Femur (tissue), 1 donor: ENCODE measurements around the gene CBLN3.

Experiments
- DNase-seq: peaks from one replicate; pipeline ENCODE4 v3.0.0-alpha.2; 2017

Gene CBLN3

DNA sequence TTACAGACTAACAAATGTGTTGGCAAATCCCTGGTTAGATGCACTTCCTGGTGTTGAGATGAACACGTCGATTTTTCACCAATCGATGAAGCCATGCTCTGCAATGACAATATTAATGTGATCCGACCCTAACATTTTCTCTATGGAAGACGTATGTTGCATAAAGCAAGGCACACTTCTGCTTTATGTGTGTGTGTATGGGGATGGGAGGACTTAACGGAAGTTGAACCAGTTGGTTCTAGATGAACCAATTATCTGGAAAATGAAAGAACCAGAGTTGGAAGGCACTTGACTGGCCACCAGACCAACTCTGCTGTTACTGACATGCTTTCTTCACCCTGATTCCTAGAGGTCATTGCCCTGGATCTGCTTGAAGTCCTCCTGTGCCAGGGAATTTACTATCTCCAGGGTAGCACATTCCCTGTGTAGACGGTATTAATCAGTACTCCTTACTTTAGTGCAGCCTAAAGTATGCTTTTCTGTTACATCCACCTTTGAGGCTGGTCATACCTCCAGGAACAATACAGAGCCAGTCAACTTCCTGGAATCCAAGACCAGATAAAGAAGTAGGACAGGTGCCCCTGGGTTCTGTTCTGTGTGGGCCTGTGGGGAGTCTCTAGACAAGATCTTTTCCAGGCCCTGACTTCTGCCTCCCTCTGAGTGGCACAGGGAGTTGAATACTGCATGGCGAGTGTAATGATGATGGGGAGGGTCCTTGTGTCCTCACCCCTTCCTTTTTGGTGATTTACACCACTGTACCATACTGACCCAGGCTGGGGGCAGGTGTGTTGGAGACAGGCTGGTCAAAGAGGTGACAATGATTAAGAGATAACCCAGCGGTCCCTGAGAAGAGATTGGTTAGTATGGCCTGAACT lies 9.0 kb upstream of the CBLN3 start:
- no peak for DNase-seq

DNA sequence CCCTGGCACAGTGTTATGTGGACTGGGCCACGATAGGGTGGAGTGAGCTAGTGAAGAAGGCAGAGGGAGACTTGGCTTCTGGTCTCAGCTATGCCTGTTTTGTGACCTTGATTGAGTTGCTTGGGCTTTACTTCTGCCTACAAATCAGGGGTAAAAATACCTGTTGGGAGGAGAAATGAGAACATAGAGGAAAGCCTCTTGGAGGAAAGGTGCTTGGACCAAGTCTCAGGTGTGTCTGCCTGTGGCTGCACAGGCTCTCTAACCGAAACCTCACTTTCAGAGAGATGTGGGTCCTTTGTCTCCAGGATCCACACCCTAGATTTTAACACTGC lies 8.2 kb upstream of the CBLN3 start:
- DNase-seq = no peak

DNA sequence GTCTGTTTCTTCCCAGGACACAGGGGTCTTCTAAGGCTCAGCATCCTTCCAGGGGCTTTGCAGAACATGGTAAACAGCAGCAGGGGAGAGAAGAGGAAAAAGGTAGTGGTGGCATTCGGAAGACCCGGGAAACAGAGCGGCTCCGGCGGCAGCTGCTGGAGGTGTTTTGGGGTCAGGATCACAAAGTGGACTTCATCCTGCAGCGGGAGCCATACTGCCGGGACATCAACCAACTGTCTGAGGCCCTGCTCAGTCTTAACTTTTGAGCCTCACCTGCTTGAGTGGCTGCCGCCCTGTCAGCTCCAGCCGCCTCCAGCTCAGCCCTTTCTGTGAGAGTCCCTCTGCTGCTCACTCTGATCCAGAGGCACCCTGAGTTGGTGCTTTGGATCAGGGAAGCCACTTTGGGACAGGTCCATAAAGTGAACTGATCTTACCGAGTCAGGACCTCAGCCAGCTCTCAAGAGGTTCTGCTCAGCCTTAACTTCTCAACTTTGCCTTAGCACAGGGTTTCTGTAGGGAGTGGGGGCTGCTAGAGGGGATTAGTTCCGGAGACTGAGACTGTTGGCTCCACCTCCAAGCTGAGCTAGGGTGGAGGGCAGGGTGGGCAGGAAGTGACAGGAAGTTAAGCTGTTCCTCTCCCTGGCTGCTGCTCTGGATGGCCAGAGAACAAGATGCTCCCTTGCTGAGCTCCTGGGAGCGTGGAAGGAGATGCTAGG lies 7.7 kb upstream of the CBLN3 start:
- no peak for DNase-seq

DNA sequence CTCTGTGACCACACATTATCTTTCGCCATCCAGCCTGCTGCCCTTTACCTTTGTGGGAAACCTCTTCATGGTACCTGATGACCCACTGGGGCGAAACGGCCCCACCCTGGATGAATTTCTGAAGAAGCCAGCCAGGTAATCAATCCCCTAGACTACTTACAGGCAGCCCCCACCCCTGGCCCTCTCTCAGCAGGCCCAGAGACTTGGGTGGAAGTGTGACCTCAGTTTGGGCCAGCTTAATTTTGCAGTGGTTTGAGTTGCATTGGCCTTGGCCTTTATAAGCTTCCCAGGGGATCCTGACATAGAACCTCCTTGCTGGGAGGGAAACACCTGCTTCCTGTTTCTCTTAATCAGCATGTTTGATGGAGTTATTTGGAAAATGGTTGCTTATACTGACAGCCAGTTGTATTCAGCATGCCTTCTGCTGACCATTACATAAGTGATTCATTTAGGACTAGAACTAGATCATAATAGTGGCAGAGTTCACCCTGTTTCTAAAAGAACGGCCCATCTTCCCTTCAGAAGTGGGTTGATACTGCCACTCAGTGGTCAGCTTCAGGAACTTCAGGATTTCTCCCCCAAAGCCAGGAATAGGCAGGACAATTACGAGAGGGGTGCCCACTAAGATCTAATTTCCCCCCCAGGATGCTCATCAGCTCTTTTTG lies 7.0 kb upstream of the CBLN3 start:
- DNase-seq = peak; percentile 56

DNA sequence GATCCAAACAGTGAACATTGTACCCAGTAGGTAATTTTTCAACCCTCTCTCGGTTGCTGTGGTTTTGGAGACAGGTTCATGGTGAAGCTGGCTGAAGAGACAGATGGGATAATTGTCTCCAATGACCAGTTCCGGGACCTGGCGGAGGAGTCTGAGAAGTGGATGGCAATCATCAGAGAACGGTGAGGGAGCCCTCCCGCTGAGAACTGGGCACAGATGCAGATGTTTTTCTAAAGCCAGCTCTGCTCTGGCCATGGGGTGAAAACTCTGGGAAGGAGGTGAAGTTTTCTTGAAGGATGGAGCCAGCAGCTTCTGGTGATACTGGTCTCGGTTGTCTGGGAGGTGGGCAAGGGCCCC lies 6.5 kb upstream of the CBLN3 start:
- DNase-seq = no peak

DNA sequence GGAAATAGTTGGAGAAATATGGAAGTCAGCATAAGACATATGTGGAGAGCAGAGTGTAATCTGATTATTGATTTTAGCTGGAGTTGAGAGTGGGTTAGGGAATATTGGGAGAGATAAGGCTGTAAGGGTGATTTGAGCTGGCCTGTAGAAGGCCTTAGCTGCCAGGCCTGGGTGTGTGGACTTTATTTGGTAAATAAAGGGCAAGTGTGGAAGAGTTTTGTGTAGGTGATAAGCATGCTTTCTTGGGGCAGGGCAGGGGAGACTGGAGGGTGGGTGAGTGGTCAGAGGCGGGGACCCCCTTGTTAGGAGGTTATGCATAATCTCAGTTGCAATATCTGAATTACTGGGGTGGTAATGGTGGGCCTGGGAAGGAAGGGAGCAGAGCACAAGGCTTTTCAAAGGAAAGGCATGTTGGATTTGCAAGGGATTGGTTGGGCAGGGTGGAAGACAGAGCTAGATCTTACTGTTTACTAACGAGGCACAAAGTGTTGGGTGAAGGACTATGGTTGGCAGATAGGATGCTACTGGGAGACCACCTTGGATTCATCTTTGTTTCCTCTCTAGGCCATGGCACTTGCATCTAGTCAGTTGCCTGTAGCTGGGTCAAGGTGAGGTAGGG lies 5.8 kb upstream of the CBLN3 start:
- DNase-seq = no peak

DNA sequence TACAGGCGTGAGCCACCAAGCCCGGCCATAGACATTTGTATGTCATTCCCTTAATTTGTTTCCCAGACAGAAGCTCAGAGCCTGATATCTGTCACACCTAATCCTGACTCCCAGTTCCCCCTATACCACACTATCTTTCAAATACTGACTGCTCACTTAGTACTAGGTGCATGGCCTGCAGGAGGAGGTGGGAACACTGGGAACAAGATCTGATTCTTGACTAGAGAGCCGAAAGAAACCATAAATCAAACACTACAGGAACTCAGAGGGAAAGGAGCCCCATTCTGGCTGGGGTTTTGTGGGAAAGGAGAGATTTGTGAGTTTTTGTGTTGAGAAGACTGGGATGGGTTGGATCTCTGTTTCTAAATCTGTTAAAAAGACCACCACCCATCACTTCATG lies 5.2 kb upstream of the CBLN3 start:
- no peak for DNase-seq

DNA sequence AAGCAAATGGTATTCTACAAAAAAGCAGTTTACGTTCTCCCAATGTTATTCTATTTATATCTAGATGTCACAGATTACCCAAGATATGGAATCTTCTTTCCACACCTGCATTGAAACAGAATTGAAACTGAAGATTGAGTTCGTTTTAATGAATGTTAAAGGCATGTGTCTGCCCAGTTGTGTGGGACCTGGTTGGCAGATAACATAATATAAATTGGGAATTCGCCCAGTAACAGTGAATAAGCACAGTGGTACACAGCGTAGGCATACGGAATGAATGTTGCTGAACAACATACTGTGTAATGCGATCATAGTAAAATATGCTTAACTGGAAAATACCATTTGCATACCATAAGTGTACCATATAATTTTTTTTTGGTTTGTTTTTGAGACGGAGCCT lies 4.6 kb upstream of the CBLN3 start:
- no peak for DNase-seq

DNA sequence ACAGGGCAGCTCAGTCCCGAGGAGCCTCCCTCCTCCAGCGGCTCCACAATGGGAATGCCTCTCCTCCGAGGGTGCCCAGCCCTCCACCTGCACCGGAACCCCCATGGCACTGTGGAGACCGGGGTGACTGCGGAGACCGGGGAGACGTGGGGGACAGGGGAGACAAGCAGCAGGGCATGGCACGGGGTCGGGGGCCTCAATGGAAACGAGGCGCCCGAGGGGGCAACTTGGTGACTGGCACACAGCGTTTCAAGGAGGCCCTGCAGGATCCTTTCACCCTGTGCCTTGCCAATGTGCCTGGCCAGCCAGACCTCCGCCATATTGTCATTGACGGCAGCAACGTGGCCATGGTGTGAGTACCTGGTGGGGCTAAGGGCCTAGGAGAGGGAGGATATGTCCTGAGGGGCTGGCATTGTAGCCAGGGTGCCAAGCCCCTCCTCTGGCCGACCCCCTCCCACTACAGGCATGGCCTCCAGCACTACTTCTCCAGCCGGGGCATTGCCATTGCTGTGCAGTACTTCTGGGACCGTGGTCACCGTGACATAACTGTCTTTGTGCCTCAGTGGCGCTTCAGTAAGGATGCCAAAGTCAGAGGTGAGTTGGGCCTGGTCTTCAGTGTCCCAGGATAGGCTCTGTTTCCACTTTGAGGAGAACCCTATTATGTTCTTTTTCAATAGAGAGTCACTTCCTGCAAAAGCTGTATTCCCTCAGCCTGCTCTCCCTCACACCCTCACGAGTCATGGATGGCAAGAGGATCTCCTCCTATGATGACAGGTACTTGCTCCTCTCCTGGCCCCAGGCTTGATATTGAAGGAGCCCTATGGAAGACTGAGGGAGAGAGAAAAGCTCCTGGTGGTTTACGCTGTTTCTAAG lies 3.0 kb upstream of the CBLN3 start:
- peak; percentile 27 for DNase-seq

DNA sequence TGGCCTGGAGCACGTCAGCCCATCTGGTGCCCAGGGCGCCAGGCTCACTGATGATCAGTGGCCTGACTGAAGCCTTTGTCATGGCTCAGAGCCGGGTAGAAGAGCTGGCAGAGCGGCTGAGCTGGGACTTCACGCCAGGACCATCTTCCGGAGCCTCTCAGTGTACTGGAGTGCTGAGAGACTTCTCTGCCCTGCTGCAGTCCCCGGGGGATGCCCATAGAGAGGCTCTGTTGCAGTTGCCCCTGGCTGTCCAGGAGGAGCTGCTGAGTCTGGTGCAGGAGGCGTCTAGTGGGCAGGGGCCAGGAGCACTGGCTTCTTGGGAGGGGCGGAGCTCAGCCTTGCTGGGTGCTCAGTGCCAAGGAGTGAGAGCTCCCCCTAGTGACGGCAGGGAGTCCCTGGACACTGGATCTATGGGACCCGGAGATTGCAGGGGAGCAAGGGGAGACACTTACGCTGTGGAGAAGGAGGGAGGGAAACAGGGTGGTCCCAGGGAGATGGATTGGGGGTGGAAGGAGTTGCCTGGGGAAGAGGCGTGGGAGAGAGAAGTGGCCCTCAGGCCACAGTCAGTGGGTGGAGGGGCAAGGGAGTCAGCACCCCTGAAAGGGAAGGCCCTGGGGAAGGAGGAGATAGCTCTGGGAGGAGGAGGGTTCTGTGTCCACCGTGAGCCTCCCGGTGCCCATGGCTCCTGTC lies 2.2 kb upstream of the CBLN3 start:
- DNase-seq = peak; percentile 93

DNA sequence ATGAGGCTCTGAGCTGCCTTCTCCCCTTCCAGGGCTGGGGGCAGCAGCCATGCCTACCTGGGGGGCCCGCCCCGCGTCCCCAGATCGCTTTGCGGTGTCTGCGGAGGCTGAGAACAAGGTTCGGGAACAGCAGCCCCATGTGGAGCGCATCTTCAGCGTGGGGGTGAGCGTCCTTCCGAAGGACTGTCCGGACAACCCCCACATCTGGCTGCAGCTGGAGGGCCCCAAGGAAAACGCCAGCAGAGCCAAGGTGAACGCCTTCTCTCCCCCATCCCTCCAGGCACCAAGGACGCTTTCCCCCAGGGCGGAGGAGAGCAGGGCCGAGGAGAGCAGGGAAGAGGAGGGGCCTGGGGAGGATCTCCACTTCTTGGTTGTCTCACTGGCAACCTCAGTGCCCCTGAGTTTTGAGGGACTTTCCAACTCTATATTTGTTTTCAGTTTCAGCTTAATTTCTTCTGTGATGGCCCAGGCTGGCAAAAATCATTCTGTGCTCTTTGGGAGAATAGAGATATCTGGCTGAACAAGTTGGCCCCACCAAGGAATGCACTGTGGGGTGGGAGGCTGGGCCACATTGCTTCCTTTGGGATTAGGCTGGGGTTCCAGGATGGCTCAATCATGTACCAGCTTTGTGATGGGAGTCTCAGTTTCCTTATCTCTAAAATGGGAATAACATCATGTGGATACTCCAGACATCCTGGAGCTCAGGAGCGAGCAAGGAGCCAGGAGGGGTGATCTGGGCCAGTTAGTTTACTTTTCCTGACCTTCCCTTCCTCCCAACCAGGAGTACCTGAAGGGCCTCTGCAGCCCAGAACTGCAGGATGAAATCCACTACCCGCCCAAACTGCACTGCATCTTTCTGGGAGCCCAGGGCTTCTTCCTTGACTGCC lies 1.5 kb upstream of the CBLN3 start:
- DNase-seq = peak; percentile 69

DNA sequence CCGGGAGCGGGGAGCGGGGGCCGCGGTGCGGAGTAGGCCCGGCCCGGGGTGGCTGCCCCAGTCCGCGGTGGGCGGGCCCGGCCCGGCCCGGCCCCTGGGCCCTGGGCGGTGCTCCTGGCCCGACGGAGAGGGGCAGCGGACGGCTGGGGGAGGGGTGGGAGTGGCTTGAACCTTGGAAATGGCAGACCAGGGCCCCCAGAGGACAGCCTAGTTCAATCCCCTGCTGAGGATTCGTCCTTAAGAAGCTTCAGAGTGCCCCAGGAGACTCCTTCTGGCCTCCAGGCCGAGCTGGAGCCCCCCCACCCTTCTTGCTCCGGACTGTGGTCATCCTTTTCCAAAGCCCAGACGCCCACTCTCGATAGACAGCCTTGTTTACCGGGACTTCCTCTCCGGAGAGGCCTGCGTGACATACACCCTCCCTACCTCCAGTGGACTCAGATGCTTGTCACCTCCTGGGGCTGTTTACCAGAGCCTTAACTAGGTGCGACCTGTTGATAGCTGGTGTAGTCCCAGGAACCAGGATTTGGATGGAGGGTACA lies 744 bp upstream of the CBLN3 start:
- peak; percentile 90 for DNase-seq

DNA sequence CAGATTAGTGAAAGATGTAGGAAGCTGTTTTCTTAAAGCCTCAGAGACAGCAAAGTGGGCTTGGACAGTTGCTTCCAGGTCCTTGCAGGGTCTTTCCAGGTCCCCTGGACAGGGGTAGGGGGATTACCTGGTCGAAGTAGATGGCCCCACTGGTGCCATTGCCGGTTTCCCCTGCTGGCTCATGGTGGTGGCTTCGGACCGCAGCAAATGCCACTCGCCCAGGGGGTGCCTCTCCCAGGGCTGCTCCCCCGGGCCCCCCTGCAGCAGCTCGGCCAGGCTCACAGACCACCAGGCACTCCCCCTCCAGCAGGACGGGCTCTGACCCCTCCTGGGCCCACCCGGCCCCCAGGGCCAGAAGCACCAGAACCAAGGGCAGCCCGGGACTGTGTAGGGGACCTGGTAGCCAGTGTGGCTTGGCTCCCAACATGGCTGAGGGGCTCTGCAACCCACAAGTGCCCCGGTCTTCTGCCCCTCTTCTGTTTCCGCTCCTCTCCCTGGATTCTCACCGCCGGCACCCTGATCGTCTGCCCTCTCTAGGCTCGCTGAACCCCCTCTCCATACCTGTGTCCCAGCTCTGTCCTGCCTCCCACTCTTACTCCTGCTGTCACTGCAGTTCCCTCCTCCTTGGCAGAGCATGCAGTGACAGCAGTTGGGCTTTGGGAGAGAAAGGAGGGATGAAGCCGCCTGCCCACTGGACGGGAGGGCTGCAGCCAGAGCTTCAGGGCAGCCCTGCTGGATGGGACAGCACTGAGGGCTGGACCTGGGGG lies 657 bp downstream of the CBLN3 start:
- peak; percentile 44 for DNase-seq

DNA sequence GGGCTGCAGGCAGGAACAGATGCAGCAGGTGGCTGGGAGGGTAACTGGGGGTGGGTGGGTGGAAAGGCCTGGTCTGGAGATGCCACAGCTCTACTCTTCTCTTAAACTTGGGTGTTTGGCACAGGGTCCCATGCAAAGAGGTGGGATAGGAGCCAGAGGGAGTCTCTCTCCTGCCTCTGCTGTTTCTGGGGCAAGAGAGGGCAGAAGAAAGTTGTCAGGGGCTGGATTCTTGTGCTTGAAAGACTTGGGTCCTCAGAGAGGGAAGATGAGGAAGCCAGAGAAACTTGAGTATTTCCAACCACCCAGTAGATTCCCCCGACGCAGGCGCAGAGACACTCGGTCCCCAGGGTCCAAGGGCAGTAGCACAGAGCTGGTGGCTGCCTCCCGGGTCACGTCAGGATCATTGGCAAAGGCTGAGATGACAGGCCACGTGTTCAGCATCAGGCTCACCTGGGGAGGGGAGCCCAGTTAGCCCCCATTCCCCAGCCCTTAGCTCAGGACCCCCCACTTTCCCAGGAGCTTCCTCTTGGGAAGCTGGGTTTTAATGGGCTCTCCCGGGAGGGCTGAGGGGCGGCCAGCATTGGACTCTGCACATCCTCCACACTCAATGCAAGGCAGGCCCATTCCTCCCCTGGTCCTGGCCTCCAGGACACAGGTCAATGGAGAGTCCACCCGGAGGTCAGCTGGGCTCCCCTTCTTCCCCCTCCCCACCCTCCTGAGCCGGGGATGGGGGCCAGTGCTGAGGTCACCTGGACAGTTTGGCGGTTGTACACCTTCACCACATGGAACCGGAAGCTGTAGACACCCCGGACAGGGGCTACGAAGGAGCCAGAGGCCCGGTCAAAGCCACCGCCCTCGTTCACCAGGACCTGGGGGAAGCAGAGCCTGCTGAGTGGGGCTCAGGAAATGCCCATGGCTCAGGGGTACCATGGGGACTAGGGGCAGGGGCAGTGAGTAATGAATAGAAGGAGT lies 1.6 kb downstream of the CBLN3 start:
- DNase-seq = peak; percentile 20

DNA sequence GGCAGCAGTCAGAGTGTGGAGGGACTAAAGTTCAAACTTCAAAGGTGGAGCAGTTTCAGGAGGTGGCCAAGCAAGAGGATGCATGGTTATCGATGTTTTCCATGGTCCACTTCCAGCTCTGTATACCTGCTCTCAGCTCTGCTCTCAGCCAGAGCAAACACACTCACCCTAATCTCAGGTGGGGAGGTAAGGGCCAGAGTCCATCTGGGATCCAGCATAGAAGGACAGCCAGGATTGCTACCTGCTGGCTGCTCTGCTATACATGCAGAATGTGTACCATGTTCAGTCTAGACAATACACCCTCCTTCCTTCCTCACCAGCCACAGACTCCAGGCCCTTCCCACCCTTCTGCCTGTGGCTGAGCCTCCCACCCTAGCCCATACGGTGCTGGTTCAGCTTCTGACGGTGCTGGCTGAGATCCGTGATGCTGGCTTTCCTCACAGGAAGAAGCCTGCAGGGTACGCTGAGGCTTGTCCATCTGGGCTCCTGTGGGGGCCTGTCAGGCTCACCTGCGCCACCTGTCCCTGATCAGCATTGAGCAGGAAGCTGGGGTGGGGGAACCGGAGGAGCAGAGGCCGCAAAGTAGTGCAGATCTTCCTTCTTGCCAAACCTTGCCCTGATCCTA lies 2.4 kb downstream of the CBLN3 start:
- peak; percentile 20 for DNase-seq

DNA sequence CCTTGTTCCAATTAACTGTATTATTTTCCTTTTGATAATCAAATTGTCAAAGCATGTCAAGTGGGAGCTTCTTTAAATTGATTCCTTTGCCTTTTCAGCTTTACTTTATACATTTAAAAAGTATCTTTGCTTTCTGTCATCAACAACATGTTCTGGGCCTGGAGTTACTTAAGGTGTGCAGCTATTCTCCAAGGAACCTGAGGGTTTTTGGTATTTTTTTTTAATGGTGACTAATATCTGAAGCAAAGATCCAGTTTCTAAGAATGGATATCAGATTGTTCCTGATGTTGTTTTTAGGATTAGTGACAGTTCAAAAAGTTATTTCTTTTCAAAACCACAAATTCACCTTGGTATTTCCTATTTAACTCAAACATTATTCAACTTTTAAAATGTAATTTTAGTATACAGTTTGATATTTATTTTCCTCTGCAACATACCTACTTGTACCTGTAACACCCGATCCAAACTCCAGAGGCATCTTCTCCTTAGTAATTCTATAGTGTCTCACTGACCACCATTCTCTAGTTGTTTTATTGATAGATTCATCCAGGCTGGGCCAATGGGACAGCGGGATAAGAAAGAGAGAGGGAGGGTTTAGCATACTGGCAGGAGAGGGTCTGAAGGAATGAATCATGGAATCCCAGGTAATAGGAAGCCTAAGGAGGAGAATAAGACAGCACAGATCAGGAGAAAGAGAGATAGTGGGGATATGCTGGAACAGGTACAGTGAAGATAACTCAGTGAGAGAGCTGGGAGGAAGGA lies 3.1 kb downstream of the CBLN3 start:
- DNase-seq = no peak

DNA sequence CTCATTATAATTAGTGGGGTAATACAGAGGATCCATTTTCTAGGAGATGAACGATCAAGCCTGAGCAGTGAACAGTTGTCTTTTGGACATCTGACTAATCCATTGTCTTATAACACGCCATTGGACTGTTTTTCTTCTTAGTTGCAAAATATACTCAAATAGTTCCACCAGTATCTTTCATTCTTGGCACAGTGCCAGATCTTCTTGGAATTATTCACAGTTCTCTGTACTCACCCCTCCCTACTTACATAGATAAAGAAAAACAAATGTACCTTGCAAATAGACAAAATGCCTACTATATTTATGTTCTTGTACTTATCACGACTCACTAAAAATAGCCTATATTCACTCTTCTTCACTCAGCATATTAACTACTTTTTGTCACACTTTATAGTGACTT lies 3.8 kb downstream of the CBLN3 start:
- DNase-seq = no peak
